SK-N-SH (cell line): ENCODE measurements around the gene FGGY. TPM values are rescaled to one million over a fixed set of nuclear protein-coding genes. Genes with fewer than 3 reads are reported as not detected.

Source experiments
- CTCF ChIA-PET: fragments of 300-600, 350-600 bp; formaldehyde crosslinking; extraction: SDS; loops from one replicate; lab custom pipeline; 2021; lab: Yijun Ruan, JAX
- POLR2A ChIA-PET: fragments of 350-600 bp; sonication (Branson Sonifier 250); formaldehyde crosslinking; extraction: SDS; loops from one replicate; lab custom pipeline; 2020; ENCODE audit warnings: antibody characterized with exemption, inconsistent platforms; lab: Yijun Ruan, JAX
- DNase-seq: peaks from one replicate; pipeline ENCODE4 v3.0.0; 2012
- H2AFZ ChIP-seq: fragments of 200-600 bp; sonication (generic); 2 replicates; pipeline ENCODE4 v1.8.1; 2016; ENCODE audit warnings: antibody characterized with exemption, mild to moderate bottlenecking, low read depth
- H3F3A ChIP-seq: fragments of 200-600 bp; sonication (generic); replicated peaks from 2 replicates; pipeline ENCODE3; 2016; ENCODE audit warnings: antibody characterized with exemption, mild to moderate bottlenecking; ENCODE audit not compliant: insufficient read depth
- H3K27ac ChIP-seq, 2 experiments: fragments of 200-500 bp in 1 of 2; fragments of 200-600 bp in 1 of 2; sonication (Bioruptor generic) in 1 of 2; sonication (generic), shearing (Covaris generic) in 1 of 2; 2 replicates each; pipeline versions ENCODE4 v1.5.1 to v1.6.1; 2014 to 2016; ENCODE audit warnings: low read depth in 2 of 2, inconsistent platforms in 1 of 2, low read length in 1 of 2, mild to moderate bottlenecking in 1 of 2, mixed read lengths in 1 of 2
- H3K27me3 ChIP-seq: fragments of 200-600 bp; sonication (generic), shearing (Covaris generic); 2 replicates; pipeline ENCODE4 v1.6.1; 2016; ENCODE audit warnings: mixed run types; ENCODE audit not compliant: insufficient read depth
- H3K36me3 ChIP-seq, 2 experiments: fragments of 200-500 bp in 1 of 2; fragments of 200-600 bp in 1 of 2; sonication (Bioruptor generic) in 1 of 2; sonication (generic) in 1 of 2; replicated peaks in 1 of 2; 2 replicates each; pipeline versions ENCODE3 to v1.5.1; 2014 to 2016; ENCODE audit warnings: low read length in 1 of 2, mild to moderate bottlenecking in 1 of 2; ENCODE audit not compliant: insufficient read depth in 2 of 2, control insufficient read depth in 1 of 2
- H3K4me1 ChIP-seq, 2 experiments: fragments of 200-500 bp in 1 of 2; fragments of 200-600 bp in 1 of 2; sonication (Bioruptor generic) in 1 of 2; sonication (generic), shearing (Covaris generic) in 1 of 2; 2 replicates each; pipeline versions ENCODE4 v1.5.1 to v1.6.1; 2014 to 2016; ENCODE audit warnings: low read depth in 1 of 2, low read length in 1 of 2, mixed run types in 1 of 2; ENCODE audit not compliant: insufficient read depth in 2 of 2, control insufficient read depth in 1 of 2
- H3K4me2 ChIP-seq: fragments of 200-600 bp; sonication (generic), shearing (Covaris generic); 2 replicates; pipeline ENCODE4 v1.6.1; 2017; ENCODE audit warnings: mixed run types
- H3K4me3 ChIP-seq, 2 experiments: fragments of 200-500 bp in 1 of 2; fragments of 200-600 bp in 1 of 2; sonication (Bioruptor generic) in 1 of 2; sonication (generic), shearing (Covaris generic) in 1 of 2; 2 replicates each; pipeline versions ENCODE4 v1.5.1 to v1.8.1; 2014 to 2016; ENCODE audit warnings: low read depth in 2 of 2, inconsistent platforms in 1 of 2, low read length in 1 of 2, mild to moderate bottlenecking in 1 of 2, mixed read lengths in 1 of 2, moderate library complexity in 1 of 2
- H3K79me2 ChIP-seq: fragments of 200-600 bp; sonication (generic); 2 replicates; pipeline ENCODE4 v1.8.1; 2017; ENCODE audit warnings: mild to moderate bottlenecking; ENCODE audit not compliant: insufficient read depth
- H3K9ac ChIP-seq: fragments of 200-600 bp; sonication (generic); 2 replicates; pipeline ENCODE4 v1.6.1; 2017; ENCODE audit warnings: mixed run types
- H3K9me2 ChIP-seq: fragments of 200-600 bp; sonication (generic); 2 replicates; pipeline ENCODE4 v1.6.1; 2017; ENCODE audit warnings: mixed run types
- H3K9me3 ChIP-seq: fragments of 200-600 bp; sonication (generic); 2 replicates; pipeline ENCODE4 v1.6.1; 2017; ENCODE audit warnings: mixed run types, mild to moderate bottlenecking, moderate library complexity
- H4K20me1 ChIP-seq: fragments of 200-600 bp; sonication (generic); 2 replicates; pipeline ENCODE4 v1.6.1; 2017; ENCODE audit warnings: mild to moderate bottlenecking, mixed run types; ENCODE audit not compliant: insufficient read depth
- CTCF ChIP-seq: fragments of 200-600 bp; sonication (generic); IDR thresholded peaks from 2 replicates; pipeline ENCODE4 v1.6.1; 2017; ENCODE audit warnings: antibody characterized with exemption, mild to moderate bottlenecking, moderate library complexity
- ELF1 ChIP-seq: IDR thresholded peaks from 2 replicates; pipeline ENCODE4 v1.4.0; 2012
- EP300 ChIP-seq, 2 experiments: IDR thresholded peaks; 2 replicates each; pipeline versions ENCODE4 v1.4.0 to v1.6.1; 2012; ENCODE audit warnings: borderline replicate concordance in 1 of 2, low read depth in 1 of 2, low read length in 1 of 2
- EZH2phosphoT487 ChIP-seq: fragments of 200-600 bp; sonication (generic); IDR thresholded peaks from 2 replicates; pipeline ENCODE4 v1.6.1; 2017; ENCODE audit warnings: low read depth, mixed run types, mild to moderate bottlenecking, antibody characterized with exemption, moderate library complexity, borderline replicate concordance
- FOSL2 ChIP-seq: IDR thresholded peaks from 2 replicates; pipeline ENCODE4 v1.4.0; 2012; ENCODE audit warnings: low read depth, mild to moderate bottlenecking, moderate library complexity, borderline replicate concordance
- GABPA ChIP-seq: IDR thresholded peaks from 2 replicates; pipeline ENCODE4 v1.4.0; 2012; ENCODE audit warnings: low read depth, mild to moderate bottlenecking
- JUND ChIP-seq: IDR thresholded peaks from 2 replicates; pipeline ENCODE4 v1.4.0; 2012
- MEF2A ChIP-seq: IDR thresholded peaks from 2 replicates; pipeline ENCODE4 v1.4.0; 2012; ENCODE audit warnings: low read depth, borderline replicate concordance
- NFIC ChIP-seq: IDR thresholded peaks from 2 replicates; pipeline ENCODE4 v1.4.0; 2012; ENCODE audit warnings: borderline replicate concordance
- NRF1 ChIP-seq: IDR thresholded peaks from 2 replicates; pipeline ENCODE4 v1.6.1; 2012; ENCODE audit warnings: low read depth, mild to moderate bottlenecking, low read length
- POLR2AphosphoS5 ChIP-seq: IDR thresholded peaks from 2 replicates; pipeline ENCODE4 v1.6.1; 2012; ENCODE audit warnings: low read depth, low read length
- RAD21 ChIP-seq: IDR thresholded peaks from 2 replicates; pipeline ENCODE4 v1.6.1; 2012; ENCODE audit warnings: mild to moderate bottlenecking, low read length
- RCOR1 ChIP-seq: fragments of 150-350 bp; IDR thresholded peaks from 2 replicates; pipeline ENCODE4 v1.6.1; 2017; ENCODE audit warnings: antibody characterized with exemption, low read length
- RFX5 ChIP-seq: IDR thresholded peaks from 2 replicates; pipeline ENCODE4 v1.6.1; 2012; ENCODE audit warnings: mild to moderate bottlenecking, improper control_type of control experiment, low read length
- SMC3 ChIP-seq: IDR thresholded peaks from 2 replicates; pipeline ENCODE4 v1.6.1; 2012; ENCODE audit warnings: low read depth, low read length, improper control_type of control experiment
- TAF1 ChIP-seq: IDR thresholded peaks from 2 replicates; pipeline ENCODE4 v1.6.1; 2012; ENCODE audit warnings: low read depth, mild to moderate bottlenecking, low read length, moderate library complexity, borderline replicate concordance
- USF2 ChIP-seq: fragments of 150-350 bp; IDR thresholded peaks from 2 replicates; pipeline ENCODE4 v1.6.1; 2017; ENCODE audit warnings: antibody characterized with exemption, low read length, low read depth, borderline replicate concordance
- WGBS: methylation state at CpG from one replicate; pipeline ENCODE4 v1.1.6; 2017; ENCODE audit warnings: low lambda C conversion rate; 5-methylcytosine and 5-hydroxymethylcytosine counted together
- polyA plus RNA-seq, 3 experiments: library from polyadenylated mRNA; depleted of rRNA; stranded (reverse); fragments of >200 nt; gene quantifications; 2 replicates each; pipeline ENCODE4 v1.2.3, GENCODE V29; 2012
- TF ChIP-seq, protein P1 (sequence below): IDR thresholded peaks from 2 replicates; pipeline ENCODE4 v1.4.0; 2012; ENCODE audit warnings: low read depth, borderline replicate concordance

The FGGY gene
- polyA plus RNA-seq, 1 of the 3 experiments (the other 2 are of a cell fraction) = 10.3 TPM

DNA sequence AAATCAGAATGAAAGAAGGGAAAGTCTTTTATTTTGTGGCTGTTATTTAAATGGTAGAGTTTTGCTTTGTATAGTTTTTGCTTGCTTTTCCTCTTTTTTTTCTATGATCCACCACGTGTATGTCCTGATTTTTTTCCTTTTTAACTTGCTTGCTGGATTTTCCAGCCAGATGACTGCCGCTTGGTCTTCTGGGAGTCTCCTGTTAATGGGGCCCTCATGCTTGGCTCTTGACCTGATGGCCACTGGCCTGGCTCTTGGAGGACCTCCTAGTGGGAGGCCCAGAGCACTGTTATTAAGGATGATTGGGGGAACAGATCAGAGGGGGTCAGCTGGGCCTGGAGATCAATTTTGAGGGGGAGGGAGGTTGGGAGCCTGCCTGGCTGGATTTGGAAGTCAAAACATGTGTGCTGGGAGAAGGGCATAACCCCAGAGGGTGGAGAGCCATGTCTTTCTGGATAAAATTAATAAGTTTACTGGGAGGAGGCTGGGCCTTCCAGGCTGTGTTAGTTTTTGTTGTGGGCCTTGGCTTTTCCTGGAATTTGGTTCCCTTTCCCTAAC is 1.2 kb downstream of the FGGY start:
- no peak overlapping the region; the same call in 1 of the 2 replicates for H3K9ac ChIP-seq
- no peaks in the 10 kb centered on the region for H3K9me2 ChIP-seq
- TF ChIP-seq RAD21 (no peak), FOSL2 (no peak), POLR2AphosphoS5 (no peak), RCOR1 (no peak), USF2 (no peak), RFX5 (no peak), ELF1 (no peak), TAF1 (no peak), GABPA (no peak), NRF1 (no peak), EZH2phosphoT487 (no peak), SMC3 (no peak), CTCF (no peak), EP300 (IDR thresholded peaks at IDR 0.05; ENCODE audit: borderline replicate concordance in 1 of 2, low read depth in 1 of 2, low read length in 1 of 2) (no peak), NFIC (no peak), JUND (no peak), MEF2A (no peak)
- TF ChIP-seq, protein P1, sequence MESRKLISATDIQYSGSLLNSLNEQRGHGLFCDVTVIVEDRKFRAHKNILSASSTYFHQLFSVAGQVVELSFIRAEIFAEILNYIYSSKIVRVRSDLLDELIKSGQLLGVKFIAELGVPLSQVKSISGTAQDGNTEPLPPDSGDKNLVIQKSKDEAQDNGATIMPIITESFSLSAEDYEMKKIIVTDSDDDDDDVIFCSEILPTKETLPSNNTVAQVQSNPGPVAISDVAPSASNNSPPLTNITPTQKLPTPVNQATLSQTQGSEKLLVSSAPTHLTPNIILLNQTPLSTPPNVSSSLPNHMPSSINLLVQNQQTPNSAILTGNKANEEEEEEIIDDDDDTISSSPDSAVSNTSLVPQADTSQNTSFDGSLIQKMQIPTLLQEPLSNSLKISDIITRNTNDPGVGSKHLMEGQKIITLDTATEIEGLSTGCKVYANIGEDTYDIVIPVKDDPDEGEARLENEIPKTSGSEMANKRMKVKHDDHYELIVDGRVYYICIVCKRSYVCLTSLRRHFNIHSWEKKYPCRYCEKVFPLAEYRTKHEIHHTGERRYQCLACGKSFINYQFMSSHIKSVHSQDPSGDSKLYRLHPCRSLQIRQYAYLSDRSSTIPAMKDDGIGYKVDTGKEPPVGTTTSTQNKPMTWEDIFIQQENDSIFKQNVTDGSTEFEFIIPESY = no peak
- peaks cover 0 to 5% of the 10 kb centered on the region in 2 experiments for H3K36me3 ChIP-seq
- no peaks in the 10 kb centered on the region for H3K27me3 ChIP-seq
- no peaks in the 10 kb centered on the region for H4K20me1 ChIP-seq
- H2AFZ ChIP-seq = no peak overlapping the region
- WGBS = 94% methylated on average over 2 of the region's 2 CpGs
- H3K4me2 ChIP-seq = peak overlapping the region; percentile 82; the same call in 1 of the 2 replicates
- no peak for DNase-seq
- H3K4me3 ChIP-seq = no peak overlapping the region
- CTCF ChIA-PET = interaction anchor here (0.9 kb wide), 1 partner anchor 9 kb away, joined by 3 read pairs; no protein-coding TSS in a partner anchor
- peak overlapping the region; percentile 34 to 95 for H3K27ac ChIP-seq
- H3K9me3 ChIP-seq = no peaks in the 10 kb centered on the region
- peaks cover 26% of the 10 kb centered on the region for H3F3A ChIP-seq
- H3K4me1 ChIP-seq = peaks cover 4 to 16% of the 10 kb centered on the region in 2 experiments; a peak in 3 of 4 replicates
- POLR2A ChIA-PET = no interaction called here
- 0 out of 2 replicates have a peak, but pooled peaks cover 5% of the 10 kb centered on the region for H3K79me2 ChIP-seq
